CD14-positive monocyte (primary cell): ENCODE measurements around the gene QRICH2. TPM values are rescaled to one million over a fixed set of nuclear protein-coding genes. Genes with fewer than 3 reads are reported as not detected.
A peak's percentile ranks its signal among the peaks of the same experiment; 100 is the strongest.

ENCODE experiments used
- DNase-seq, 3 donors: peaks; one replicate each; pipeline ENCODE4 v3.0.0-alpha.2; 2011 to 2022
- H2AFZ ChIP-seq: 2 replicates; pipeline ENCODE4 v1.6.0; 2012; ENCODE audit warnings: mild to moderate bottlenecking, low read depth, low read length, inconsistent platforms; ENCODE audit not compliant: insufficient read depth, poor library complexity, severe bottlenecking
- H3K27ac ChIP-seq, 2 donors: 1 replicate in 1 of 2; 2 replicates in 1 of 2; pipeline ENCODE4 v1.5.1; 2012 to 2013; ENCODE audit warnings: low read length in 2 of 2, control low read depth in 1 of 2, inconsistent platforms in 1 of 2, low read depth in 1 of 2, mild to moderate bottlenecking in 1 of 2
- H3K27me3 ChIP-seq, 2 donors: one replicate each; pipeline versions ENCODE4 v1.6.0 to v1.6.1; 2011 to 2013; ENCODE audit warnings: low read length in 2 of 2; ENCODE audit not compliant: control insufficient read depth in 2 of 2, insufficient read depth in 2 of 2
- H3K36me3 ChIP-seq, 2 donors: replicated peaks in 1 of 2; 1 replicate in 1 of 2; 2 replicates in 1 of 2; pipeline versions ENCODE4 v1.5.1 to v1.6.1; 2012 to 2013; ENCODE audit warnings: low read length in 2 of 2, control low read depth in 1 of 2, inconsistent platforms in 1 of 2, mild to moderate bottlenecking in 1 of 2; ENCODE audit not compliant: insufficient read depth in 2 of 2, control insufficient read depth in 1 of 2
- H3K4me1 ChIP-seq, 2 donors: 1 replicate in 1 of 2; 2 replicates in 1 of 2; pipeline versions ENCODE4 v1.5.1 to v1.6.1; 2012 to 2013; ENCODE audit warnings: low read length in 2 of 2, control low read depth in 1 of 2, inconsistent platforms in 1 of 2, mild to moderate bottlenecking in 1 of 2, moderate library complexity in 1 of 2; ENCODE audit not compliant: insufficient read depth in 2 of 2, control insufficient read depth in 1 of 2
- H3K4me2 ChIP-seq: replicated peaks from 2 replicates; pipeline ENCODE3; 2012; ENCODE audit warnings: low read length, moderate library complexity, mild to moderate bottlenecking; ENCODE audit not compliant: poor library complexity, severe bottlenecking; ENCODE audit errors: extremely low read depth
- H3K4me3 ChIP-seq, 3 experiments: fragments of 200-600 bp in 1 of 3; sonication (generic) in 1 of 3; replicated peaks in 1 of 3; 1 replicate in 2 of 3; 2 replicates in 1 of 3; pipeline ENCODE4 v1.5.1; 2011 to 2013; ENCODE audit warnings: low read length in 3 of 3, mild to moderate bottlenecking in 3 of 3, control low read depth in 2 of 3, low read depth in 2 of 3, inconsistent platforms in 1 of 3, moderate library complexity in 1 of 3
- H3K79me2 ChIP-seq: 2 replicates; pipeline ENCODE4 v1.6.0; 2012; ENCODE audit warnings: mild to moderate bottlenecking, control low read depth, inconsistent platforms, low read length, moderate library complexity; ENCODE audit not compliant: insufficient read depth
- H3K9ac ChIP-seq: 2 replicates; pipeline ENCODE4 v1.6.0; 2017; ENCODE audit warnings: low read length, mild to moderate bottlenecking; ENCODE audit not compliant: insufficient read depth, poor library complexity, severe bottlenecking
- H3K9me3 ChIP-seq, 2 donors: replicated peaks in 1 of 2; 1 replicate in 1 of 2; 2 replicates in 1 of 2; pipeline versions ENCODE4 v1.5.1 to v1.6.1; 2012 to 2013; ENCODE audit warnings: low read length in 2 of 2, control low read depth in 1 of 2; ENCODE audit not compliant: control insufficient read depth in 1 of 2, insufficient read depth in 1 of 2
- H4K20me1 ChIP-seq: 2 replicates; pipeline ENCODE4 v1.6.0; 2012; ENCODE audit warnings: mild to moderate bottlenecking, low read length, control low read depth, moderate library complexity; ENCODE audit not compliant: insufficient read depth
- H3K27ac Mint-ChIP-seq, 7 donors: one replicate each; pipeline ENCODE4 v1.8.0; 2020; ENCODE audit warnings: mild to moderate bottlenecking in 7 of 7, mixed read lengths in 7 of 7, moderate library complexity in 6 of 7, inconsistent platforms in 2 of 7
- H3K27me3 Mint-ChIP-seq, 3 donors: one replicate each; pipeline ENCODE4 v1.8.0; 2021 to 2022; ENCODE audit warnings: low read depth in 3 of 3, mild to moderate bottlenecking in 3 of 3, mixed read lengths in 3 of 3, moderate library complexity in 3 of 3, inconsistent platforms in 1 of 3
- H3K36me3 Mint-ChIP-seq, 2 donors: one replicate each; pipeline ENCODE4 v1.8.0; 2020; ENCODE audit warnings: mixed read lengths in 2 of 2, inconsistent platforms in 1 of 2, mild to moderate bottlenecking in 1 of 2
- H3K4me1 Mint-ChIP-seq: one replicate; pipeline ENCODE4 v1.8.0; 2020; ENCODE audit warnings: mild to moderate bottlenecking, mixed read lengths
- H3K4me3 Mint-ChIP-seq, 2 donors: one replicate each; pipeline ENCODE4 v1.8.0; 2020; ENCODE audit warnings: mild to moderate bottlenecking in 2 of 2, mixed read lengths in 2 of 2, moderate library complexity in 1 of 2
- H3K9me3 Mint-ChIP-seq, 7 donors: one replicate each; pipeline ENCODE4 v1.8.0; 2020 to 2022; ENCODE audit warnings: mixed read lengths in 7 of 7, mild to moderate bottlenecking in 6 of 7, moderate library complexity in 6 of 7, inconsistent platforms in 2 of 7
- WGBS: methylation state at CpG from one replicate; pipeline ENCODE4 v1.1.5; 2013; ENCODE audit warnings: missing lambda C conversion rate; ENCODE audit not compliant: insufficient coverage; 5-methylcytosine and 5-hydroxymethylcytosine counted together
- intact Hi-C, 2 donors: fragments of 100-400 bp; cut with micrococcal nuclease; formaldehyde crosslinking; loops; one replicate each; pipeline versions ENCODE4 v1.15.0 to v1.15.1; 2023
- polyA plus RNA-seq, 3 donors: library from polyadenylated mRNA; depleted of rRNA in 1 of 3; unstranded in 2 of 3; stranded (reverse) in 1 of 3; fragments of 300-500 nt in 2 of 3; fragments of >200 nt in 1 of 3; fragmentation: Illumina TruSeq in 2 of 3; gene quantifications; 1 replicate in 2 of 3; 2 replicates in 1 of 3; pipeline ENCODE4 v1.2.3, GENCODE V29; 2012 to 2021
- TF ChIP-seq, protein P1 (sequence below): fragments of 200-600 bp; IDR thresholded peaks from one replicate; pipeline ENCODE4 v1.8.0; 2022; ENCODE audit warnings: antibody characterized with exemption, mild to moderate bottlenecking

Gene QRICH2
- polyA plus RNA-seq, 3 donors: 0.04 to 1.9 TPM; not detected in 1

DNA sequence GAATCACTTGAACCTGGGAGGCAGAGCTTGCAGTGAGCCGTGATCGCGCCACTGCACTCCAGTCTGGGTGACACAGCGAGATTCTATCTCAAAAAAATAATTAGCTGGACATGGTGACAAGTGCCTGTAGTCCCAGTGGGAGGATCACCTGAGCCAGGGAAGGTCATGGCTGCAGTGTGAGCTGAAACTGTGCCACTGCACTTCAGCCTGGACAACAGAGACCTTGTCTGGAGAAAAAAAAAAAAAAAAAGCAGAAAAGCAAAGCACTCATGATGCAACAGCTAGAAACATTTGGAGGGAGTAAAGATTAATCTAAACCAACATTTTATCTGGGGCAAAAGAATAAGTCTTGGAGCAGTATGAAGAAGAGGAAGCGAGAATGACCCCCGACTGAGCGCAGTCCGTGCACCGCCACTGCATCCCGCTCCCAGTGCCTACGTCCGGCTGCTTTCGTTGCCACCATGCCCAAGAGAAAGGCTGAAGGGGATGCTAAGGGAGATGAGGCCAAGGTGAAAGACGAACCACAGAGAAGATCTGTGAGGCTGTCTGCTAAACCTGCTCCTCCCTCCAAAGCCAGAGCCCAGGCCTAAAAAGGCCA, 37.4 kb upstream of the QRICH2 start:
- Histone ChIP-seq H3K27me3 (no peaks in the 10 kb centered on the region), H3K4me2 (no peak overlapping the region), H3K79me2 (peaks cover 8% of the 10 kb centered on the region), H3K9ac (no peak overlapping the region), H4K20me1 (no peaks in the 10 kb centered on the region), H2AFZ (no peak overlapping the region), H3K9me3 (no peaks in the 10 kb centered on the region), H3K36me3 (peaks cover 18 to 68% of the 10 kb centered on the region in 2 donors), H3K27ac (no peak overlapping the region), H3K4me1 (no peaks in the 10 kb centered on the region), H3K4me3 (no peak overlapping the region)
- Mint-ChIP-seq H3K27ac (peak overlapping the region in 3 of 7 donors; percentile 42 to 59 (median 58)), H3K4me3 (no peak overlapping the region), H3K4me1 (peaks cover 4% of the 10 kb centered on the region), H3K36me3 (peaks cover 53 to 69% of the 10 kb centered on the region in 2 donors), H3K9me3 (peaks cover 0 to 2% (median 0%) of the 10 kb centered on the region in 7 donors), H3K27me3 (peaks cover 0 to 2% (median 0%) of the 10 kb centered on the region in 3 donors)
- intact Hi-C loops: loop anchor here in 1 of 2 donors (5.0 kb wide), 1 partner anchor 33 kb away; no protein-coding TSS in a partner anchor
- DNase-seq: no peak
- 66% methylated on average over 6 of the region's 14 CpGs for WGBS
- TF ChIP-seq, protein P1, sequence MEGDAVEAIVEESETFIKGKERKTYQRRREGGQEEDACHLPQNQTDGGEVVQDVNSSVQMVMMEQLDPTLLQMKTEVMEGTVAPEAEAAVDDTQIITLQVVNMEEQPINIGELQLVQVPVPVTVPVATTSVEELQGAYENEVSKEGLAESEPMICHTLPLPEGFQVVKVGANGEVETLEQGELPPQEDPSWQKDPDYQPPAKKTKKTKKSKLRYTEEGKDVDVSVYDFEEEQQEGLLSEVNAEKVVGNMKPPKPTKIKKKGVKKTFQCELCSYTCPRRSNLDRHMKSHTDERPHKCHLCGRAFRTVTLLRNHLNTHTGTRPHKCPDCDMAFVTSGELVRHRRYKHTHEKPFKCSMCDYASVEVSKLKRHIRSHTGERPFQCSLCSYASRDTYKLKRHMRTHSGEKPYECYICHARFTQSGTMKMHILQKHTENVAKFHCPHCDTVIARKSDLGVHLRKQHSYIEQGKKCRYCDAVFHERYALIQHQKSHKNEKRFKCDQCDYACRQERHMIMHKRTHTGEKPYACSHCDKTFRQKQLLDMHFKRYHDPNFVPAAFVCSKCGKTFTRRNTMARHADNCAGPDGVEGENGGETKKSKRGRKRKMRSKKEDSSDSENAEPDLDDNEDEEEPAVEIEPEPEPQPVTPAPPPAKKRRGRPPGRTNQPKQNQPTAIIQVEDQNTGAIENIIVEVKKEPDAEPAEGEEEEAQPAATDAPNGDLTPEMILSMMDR: no peak

DNA sequence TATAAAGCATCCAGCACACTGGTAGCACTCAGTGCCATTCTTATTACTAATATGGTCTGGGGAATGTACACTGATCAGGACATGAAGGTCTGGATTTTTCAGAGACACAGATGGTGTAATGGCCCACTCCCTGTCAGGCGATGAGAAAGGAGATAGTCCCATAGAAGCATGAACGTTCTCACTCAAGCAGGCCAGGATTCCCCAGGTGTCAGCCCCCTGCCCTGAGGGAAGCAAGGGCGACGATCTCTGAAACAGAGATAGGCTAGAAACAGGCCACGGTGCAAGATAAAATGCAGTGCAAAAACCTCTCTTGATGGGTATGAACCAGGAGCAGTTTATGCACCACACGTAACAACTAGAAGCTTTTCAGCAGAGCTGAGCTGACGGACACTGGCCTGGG, 35.0 kb upstream of the QRICH2 start:
- no peak overlapping the region for H3K4me3 Mint-ChIP-seq
- DNase-seq: no peak
- peaks cover 4% of the 10 kb centered on the region for H3K4me1 Mint-ChIP-seq

More for the DNA sequence above, 35.0 kb upstream of the QRICH2 start:
- Histone ChIP-seq H3K79me2 (no peaks in the 10 kb centered on the region), H3K27me3 (no peaks in the 10 kb centered on the region), H3K4me1 (no peaks in the 10 kb centered on the region), H3K9ac (no peak overlapping the region), H3K4me2 (no peak overlapping the region), H2AFZ (no peak overlapping the region), H3K27ac (no peak overlapping the region), H4K20me1 (no peaks in the 10 kb centered on the region), H3K9me3 (no peaks in the 10 kb centered on the region), H3K4me3 (no peak overlapping the region), H3K36me3 (peaks cover 18 to 68% of the 10 kb centered on the region in 2 donors)
- Mint-ChIP-seq H3K9me3 (peaks cover 0 to 2% (median 0%) of the 10 kb centered on the region in 7 donors), H3K27ac (peak overlapping the region in 3 of 7 donors; percentile 26 to 44 (median 30)), H3K27me3 (peaks cover 0 to 5% (median 2%) of the 10 kb centered on the region in 3 donors), H3K36me3 (peaks cover 58 to 81% of the 10 kb centered on the region in 2 donors)
- 100% methylated on average over 7 of the region's 7 CpGs for WGBS
- intact Hi-C loops: no loop called here
- TF ChIP-seq, protein P1: no peak
